Adrenal gland (tissue), 5 donors: ENCODE results near the gene AGAP1.

Experiments used
- CTCF ChIP-seq, 6 experiments: fragments of 450-650 bp in 4 of 6; fragments of 200-600 bp in 2 of 6; sonication (generic) in 1 of 6; IDR thresholded peaks; 1 replicate in 5 of 6; 2 replicates in 1 of 6; pipeline versions ENCODE4 v1.5.1 to v1.8.0; 2016 to 2021; ENCODE audit warnings: antibody characterized with exemption in 6 of 6, mild to moderate bottlenecking in 2 of 6, moderate library complexity in 1 of 6
- POLR2A ChIP-seq, 2 donors: fragments of 450-650 bp; IDR thresholded peaks; one replicate each; pipeline ENCODE4 v1.6.1; 2017; ENCODE audit warnings: antibody characterized with exemption in 2 of 2, mild to moderate bottlenecking in 2 of 2, moderate library complexity in 1 of 2
- donor health status: DM: no; HTN: no; CAD: no.

- TF ChIP-seq CTCF (IDR thresholded peaks at IDR 0.05): no peak
- TF ChIP-seq POLR2A (IDR thresholded peaks at IDR 0.05): no peak
Observed at GRCh38 chr2:236070236-236070635, 576.4 kb downstream of the AGAP1 start.
